Neural cell (in vitro differentiated cells): ENCODE measurements around the gene IDH3G. TPM values are rescaled to one million over a fixed set of nuclear protein-coding genes. Genes with fewer than 3 reads are reported as not detected.

Experiments used
- H2AFZ ChIP-seq: fragments of 200-600, 300-800 bp; sonication (generic), shearing (Covaris generic); 2 replicates; pipeline ENCODE4 v1.6.0; 2014; ENCODE audit warnings: low read depth, mild to moderate bottlenecking, antibody characterized with exemption, low read length, moderate library complexity
- H3F3A ChIP-seq: fragments of 200-600 bp; shearing (Covaris generic); 2 replicates; pipeline ENCODE4 v1.6.1; 2016; ENCODE audit warnings: mild to moderate bottlenecking, moderate library complexity, mixed read lengths, antibody characterized with exemption, low read length; ENCODE audit not compliant: insufficient read depth, poor library complexity, severe bottlenecking
- H3K27ac ChIP-seq: fragments of 200-600, 300-800 bp; sonication (generic), shearing (Covaris generic); 2 replicates; pipeline ENCODE4 v1.5.1; 2014; ENCODE audit warnings: mild to moderate bottlenecking, low read length, moderate library complexity
- H3K27me3 ChIP-seq: fragments of 300-800, 200-600 bp; sonication (generic), shearing (Covaris generic); 2 replicates; pipeline ENCODE4 v1.6.0; 2014; ENCODE audit warnings: mild to moderate bottlenecking, low read depth, low read length, moderate library complexity; ENCODE audit not compliant: insufficient read depth
- H3K36me3 ChIP-seq: fragments of 300-800, 200-600 bp; sonication (generic), shearing (Covaris generic); 2 replicates; pipeline ENCODE4 v1.5.1; 2014; ENCODE audit warnings: mild to moderate bottlenecking, antibody characterized with exemption, low read length, moderate library complexity; ENCODE audit not compliant: insufficient read depth
- H3K4me2 ChIP-seq: fragments of 300-800, 200-600 bp; sonication (generic), shearing (Covaris generic); 2 replicates; pipeline ENCODE4 v1.6.0; 2014; ENCODE audit warnings: mild to moderate bottlenecking, low read length
- H3K4me3 ChIP-seq: fragments of 300-800, 200-600 bp; sonication (generic), shearing (Covaris generic); 2 replicates; pipeline ENCODE4 v1.5.1; 2014; ENCODE audit warnings: mild to moderate bottlenecking, low read length, moderate library complexity
- H3K79me2 ChIP-seq: fragments of 200-600 bp; shearing (Covaris generic); replicated peaks from 2 replicates; pipeline ENCODE4 v1.6.0; 2014; ENCODE audit warnings: mild to moderate bottlenecking, low read length, moderate library complexity; ENCODE audit not compliant: insufficient read depth
- H3K9ac ChIP-seq: fragments of 300-800, 200-600 bp; sonication (generic), shearing (Covaris generic); 2 replicates; pipeline ENCODE4 v1.6.1; 2016; ENCODE audit warnings: mild to moderate bottlenecking, low read length, mixed read lengths
- H3K9me2 ChIP-seq: fragments of 200-600 bp; shearing (Covaris generic); 2 replicates; pipeline ENCODE4 v1.6.1; 2016; ENCODE audit warnings: mild to moderate bottlenecking, low read length, mixed read lengths; ENCODE audit not compliant: insufficient read depth
- H3K9me3 ChIP-seq: fragments of 200-600, 300-800 bp; sonication (generic), shearing (Covaris generic); 2 replicates; pipeline ENCODE4 v1.6.1; 2016; ENCODE audit warnings: mild to moderate bottlenecking, mixed run types, low read length, moderate library complexity, mixed read lengths
- H4K20me1 ChIP-seq: fragments of 200-600 bp; shearing (Covaris generic); 2 replicates; pipeline ENCODE4 v1.6.1; 2016; ENCODE audit warnings: mild to moderate bottlenecking, mixed run types; ENCODE audit not compliant: insufficient read depth
- CTCF ChIP-seq: fragments of 450-650 bp; IDR thresholded peaks from 2 replicates; pipeline ENCODE4 v1.5.1; 2014; ENCODE audit warnings: antibody characterized with exemption, mild to moderate bottlenecking, moderate library complexity; ENCODE audit not compliant: poor library complexity, severe bottlenecking
- EP300 ChIP-seq: fragments of 450-650 bp; conservative IDR thresholded peaks from 2 replicates; pipeline ENCODE4 v1.6.1; 2014; ENCODE audit warnings: antibody characterized with exemption, mild to moderate bottlenecking, moderate library complexity; ENCODE audit not compliant: poor library complexity, severe bottlenecking
- EZH2 ChIP-seq: fragments of 200-600, 300-800 bp; shearing (Covaris generic), sonication (generic); IDR thresholded peaks from 2 replicates; pipeline ENCODE4 v1.6.1; 2014; ENCODE audit warnings: antibody characterized with exemption, low read length, borderline replicate concordance, mild to moderate bottlenecking; ENCODE audit not compliant: insufficient read depth, poor library complexity, severe bottlenecking
- MXI1 ChIP-seq: fragments of 450-650 bp; conservative IDR thresholded peaks from 2 replicates; pipeline ENCODE4 v1.6.1; 2014; ENCODE audit warnings: antibody characterized with exemption, mild to moderate bottlenecking; ENCODE audit not compliant: poor library complexity, severe bottlenecking
- POLR2AphosphoS5 ChIP-seq: IDR thresholded peaks from 2 replicates; pipeline ENCODE4 v1.6.1; 2012
- RAD21 ChIP-seq: fragments of 450-650 bp; conservative IDR thresholded peaks from 2 replicates; pipeline ENCODE4 v1.6.1; 2014; ENCODE audit warnings: antibody characterized with exemption, mild to moderate bottlenecking, moderate library complexity
- REST ChIP-seq: IDR thresholded peaks from 2 replicates; pipeline ENCODE4 v1.6.1; 2012; ENCODE audit warnings: borderline replicate concordance
- SMC3 ChIP-seq: fragments of 450-650 bp; conservative IDR thresholded peaks from 2 replicates; pipeline ENCODE4 v1.6.1; 2014; ENCODE audit warnings: antibody characterized with exemption, mild to moderate bottlenecking, moderate library complexity; ENCODE audit not compliant: poor library complexity
- TAF1 ChIP-seq: IDR thresholded peaks from 2 replicates; pipeline ENCODE4 v1.6.1; 2012; ENCODE audit warnings: low read depth
- polyA plus RNA-seq: library from polyadenylated mRNA; depleted of rRNA; stranded (reverse); fragments of >200 nt; gene quantifications from 2 replicates; pipeline ENCODE4 v1.2.3, GENCODE V29; 2014

The IDH3G gene
- polyA plus RNA-seq, 1 donor from 2014 or later = 64.7 TPM

GRCh38 chrX:153763298-153763932, 30.8 kb downstream of the IDH3G start:
- TF ChIP-seq CTCF (no peak), EZH2 (no peak), REST (no peak), TAF1 (no peak), EP300 (no peak), MXI1 (no peak), RAD21 (no peak), POLR2AphosphoS5 (no peak), SMC3 (no peak)
- no peak overlapping the region for H3K9ac ChIP-seq
- no peaks in the 10 kb centered on the region for H3K36me3 ChIP-seq
- no peaks in the 10 kb centered on the region for H3K9me3 ChIP-seq
- no peaks in the 10 kb centered on the region for H3K9me2 ChIP-seq
- no peaks in the 10 kb centered on the region for H3F3A ChIP-seq
- no peak overlapping the region for H2AFZ ChIP-seq
- no peaks in the 10 kb centered on the region for H4K20me1 ChIP-seq
- H3K27ac ChIP-seq = no peak overlapping the region
- no peaks in the 10 kb centered on the region for H3K27me3 ChIP-seq
- no peaks in the 10 kb centered on the region for H3K79me2 ChIP-seq
- H3K4me2 ChIP-seq = no peak overlapping the region
- H3K4me3 ChIP-seq = no peak overlapping the region

- H2AFZ ChIP-seq = no peak overlapping the region
- no peak for TF ChIP-seq EZH2
- TF ChIP-seq MXI1 = no peak
- no peak for TF ChIP-seq REST
- no peak for TF ChIP-seq RAD21
- no peak for TF ChIP-seq CTCF
- TF ChIP-seq TAF1 = no peak
- no peak for TF ChIP-seq SMC3
- TF ChIP-seq POLR2AphosphoS5 = no peak
- no peak for TF ChIP-seq EP300
- no peak overlapping the region for H3K27ac ChIP-seq
- H3K4me3 ChIP-seq = no peak overlapping the region
- H3K9ac ChIP-seq = no peak overlapping the region
- no peak overlapping the region for H3K4me2 ChIP-seq
- H3K9me3 ChIP-seq = no peaks in the 10 kb centered on the region
- no peaks in the 10 kb centered on the region for H3F3A ChIP-seq
- no peaks in the 10 kb centered on the region for H3K9me2 ChIP-seq
- no peaks in the 10 kb centered on the region for H3K79me2 ChIP-seq
- no peaks in the 10 kb centered on the region for H4K20me1 ChIP-seq
- H3K36me3 ChIP-seq = no peaks in the 10 kb centered on the region
- no peaks in the 10 kb centered on the region for H3K27me3 ChIP-seq
Observed at GRCh38 chrX:153762626-153763173, 31.5 kb downstream of the IDH3G start.
